Middle frontal gyrus (tissue), 1 donor: ENCODE measurements around the gene DUSP22.
"Not testable (repeated sequence)": the region's sequence is repeated elsewhere in the genome, so short reads cannot be mapped to it uniquely, and the experiment has no call there.

Source experiments
- DNase-seq: peaks from one replicate; pipeline ENCODE4 v3.0.0-alpha.2; 2015; ENCODE audit warnings: low spot score; ENCODE audit errors: extremely low spot score

DUSP22 gene

GRCh38 chr6:323730-324088 lies 31.4 kb downstream of the DUSP22 start:
- DNase-seq: no peak

DNA sequence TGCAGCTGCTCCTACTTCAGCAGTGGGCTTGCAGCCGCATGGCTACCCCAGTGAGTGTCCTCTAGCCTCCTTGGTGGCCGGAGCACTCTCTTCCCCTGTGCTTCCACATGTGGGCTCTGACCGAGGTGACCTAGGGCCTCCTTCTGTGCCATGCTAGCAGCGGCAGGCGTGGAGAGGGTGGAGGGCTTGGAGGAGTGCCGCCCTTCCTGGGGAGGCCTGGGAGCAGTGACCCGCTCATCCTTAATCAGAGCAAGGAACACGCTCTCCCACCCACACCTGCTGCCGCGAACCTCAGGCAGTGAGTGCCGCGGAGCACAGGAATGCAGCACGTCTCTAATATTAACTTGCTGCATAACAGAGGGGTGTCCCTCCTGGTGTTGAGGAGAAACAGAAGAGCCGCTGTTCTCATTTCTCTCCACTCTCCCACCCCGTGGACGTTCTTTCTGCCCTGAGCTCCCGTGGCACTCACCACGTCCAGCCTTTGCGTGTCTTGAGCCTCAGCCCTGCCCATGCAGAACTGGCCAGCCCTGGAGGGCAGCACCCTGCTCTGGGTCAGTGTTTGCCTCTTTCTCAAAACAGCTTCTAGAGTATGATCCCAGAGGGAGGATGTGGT lies 31.9 kb downstream of the DUSP22 start:
- DNase-seq: no peak

GRCh38 chr6:324729-325125 lies 32.4 kb downstream of the DUSP22 start:
- no peak for DNase-seq

- not testable (repeated sequence) for DNase-seq
These were observed 33.0 kb downstream of the DUSP22 start for GRCh38 chr6:325161-325860.

DNA sequence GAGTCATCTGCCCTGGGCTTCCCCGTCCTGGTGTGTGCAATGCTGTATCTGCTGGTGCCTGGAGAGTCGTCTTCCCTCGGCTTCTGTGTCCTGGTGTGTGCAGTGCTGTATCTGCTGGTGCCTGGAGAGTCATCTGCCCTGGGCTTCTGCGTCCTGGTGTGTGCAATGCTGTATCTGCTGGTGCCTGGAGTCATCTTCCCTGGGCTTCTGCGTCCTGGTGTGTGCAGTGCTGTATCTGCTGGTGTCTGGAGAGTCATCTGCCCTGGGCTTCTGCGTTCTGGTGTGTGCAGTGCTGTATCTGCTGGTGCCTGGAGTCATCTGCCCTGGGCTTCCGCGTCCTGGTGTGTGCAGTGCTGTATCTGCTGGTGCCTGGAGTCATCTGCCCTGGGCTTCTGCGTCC lies 33.8 kb downstream of the DUSP22 start:
- DNase-seq: not testable (repeated sequence)

DNA sequence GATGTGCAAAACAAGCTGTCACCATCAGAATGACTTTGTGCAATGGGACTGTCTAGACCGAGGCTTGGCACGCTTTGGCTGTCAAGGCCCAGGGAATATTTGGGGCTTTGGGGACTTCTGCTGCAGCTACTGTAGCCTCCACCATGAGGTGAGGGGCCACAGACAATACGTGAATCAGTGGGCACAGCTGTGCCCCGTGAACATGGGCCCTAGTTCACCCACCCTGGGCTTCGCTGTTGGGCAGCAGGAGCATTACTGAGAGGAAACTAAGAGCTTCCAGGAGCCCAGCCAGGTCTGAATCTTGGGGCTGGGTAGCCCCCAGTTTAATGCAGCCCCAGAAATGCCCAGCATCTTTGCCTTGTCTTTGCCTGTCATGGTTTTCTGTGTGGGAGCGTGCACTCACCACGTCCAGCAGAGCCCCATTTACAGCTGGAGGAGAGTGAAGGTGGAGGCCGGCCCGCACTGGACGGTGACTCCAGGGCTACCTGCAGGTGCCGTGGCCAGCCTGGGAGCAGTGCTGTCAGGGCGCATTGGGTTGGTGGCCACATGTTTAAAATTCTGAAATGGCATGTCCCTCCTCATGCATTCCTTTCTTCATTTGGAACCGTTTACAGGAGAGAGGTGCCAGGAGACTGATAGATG lies 34.7 kb downstream of the DUSP22 start:
- no peak for DNase-seq

GRCh38 chr6:327538-328116 lies 35.3 kb downstream of the DUSP22 start:
- no peak for DNase-seq

- DNase-seq: no peak
These were observed 35.9 kb downstream of the DUSP22 start for GRCh38 chr6:328136-328670.

DNA sequence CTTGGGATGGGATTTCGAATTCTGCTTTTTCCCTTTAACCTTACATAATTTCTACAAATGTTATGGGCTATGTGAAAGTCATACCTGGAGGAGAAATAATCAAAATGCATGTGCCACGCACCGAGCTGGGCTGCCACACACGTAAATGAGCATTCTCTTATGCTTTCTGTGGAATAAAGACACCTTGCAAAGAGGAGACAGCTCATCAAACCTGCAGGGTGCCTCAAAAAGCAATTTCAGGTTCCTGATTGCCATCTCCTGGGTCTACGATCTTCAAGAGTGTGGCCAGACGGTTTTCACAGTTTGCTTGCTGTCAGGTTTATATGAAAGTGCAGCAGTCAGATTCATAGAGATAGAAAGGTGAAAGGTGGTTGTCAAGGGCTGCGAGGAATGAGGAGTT lies 36.6 kb downstream of the DUSP22 start:
- no peak for DNase-seq

GRCh38 chr6:329888-330691 lies 37.8 kb downstream of the DUSP22 start:
- no peak for DNase-seq

DNA sequence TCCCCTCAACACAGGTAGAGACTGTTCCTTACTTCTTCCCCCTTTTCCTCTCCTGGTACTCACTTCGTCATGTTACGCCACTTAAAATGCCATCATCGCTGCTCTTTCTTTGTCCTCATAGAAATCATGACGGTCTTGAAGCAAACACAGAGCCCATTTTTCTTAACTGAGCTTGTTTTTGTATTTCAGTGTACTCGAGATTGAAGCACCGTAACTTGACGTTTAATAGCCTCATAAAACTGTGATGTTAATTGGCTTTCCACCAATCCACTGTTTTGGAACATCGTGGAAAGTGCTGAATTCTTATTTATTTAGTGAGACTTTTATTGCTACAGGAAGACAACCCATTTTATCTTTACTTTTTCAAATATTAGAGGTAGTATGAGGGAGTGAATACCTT lies 38.7 kb downstream of the DUSP22 start:
- DNase-seq: no peak

DNA sequence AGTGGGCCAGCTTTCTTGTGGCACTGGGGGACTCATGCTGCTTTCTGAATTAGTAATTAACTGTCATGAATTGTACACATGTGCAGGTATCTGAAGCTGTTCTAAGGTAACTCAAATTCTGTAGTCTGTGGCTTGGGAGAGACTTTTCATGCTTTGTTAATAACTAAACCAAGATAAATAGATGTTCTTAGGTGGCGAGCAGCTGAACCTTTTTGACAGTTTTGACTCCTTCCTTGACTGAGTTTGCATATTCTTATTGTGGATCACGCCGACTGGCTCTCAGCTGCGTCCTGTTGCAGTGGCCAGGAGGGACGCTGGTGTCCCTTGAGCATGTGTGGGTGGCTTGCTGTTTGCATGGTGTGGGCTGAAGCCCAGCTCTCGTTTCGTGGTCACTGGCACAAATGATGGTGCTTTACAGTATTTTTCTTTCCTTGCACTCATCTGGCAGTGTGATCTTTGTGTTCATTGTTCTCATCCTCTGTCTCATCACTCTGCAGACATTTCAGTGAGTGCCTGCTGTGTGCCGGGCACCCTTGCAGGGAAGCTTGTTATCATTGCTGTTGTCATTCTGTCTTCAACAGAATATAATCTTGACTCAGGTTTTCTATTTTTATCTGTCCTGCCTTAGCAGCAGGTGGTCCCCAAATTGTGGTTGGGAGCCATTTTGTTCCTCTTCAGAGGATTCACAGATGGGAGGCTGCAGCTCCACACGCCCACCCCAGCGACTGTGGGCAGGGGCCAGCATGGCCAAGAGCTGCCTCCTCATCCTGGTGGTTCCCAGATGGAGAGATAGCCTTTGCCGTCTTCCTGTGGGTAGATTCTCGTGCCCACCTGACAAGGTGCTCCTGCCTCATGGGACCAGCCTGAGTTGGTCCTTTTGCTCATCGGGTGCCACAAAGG lies 39.6 kb downstream of the DUSP22 start:
- DNase-seq: no peak

GRCh38 chr6:332671-333070 lies 40.4 kb downstream of the DUSP22 start:
- DNase-seq: peak; percentile 52

DNA sequence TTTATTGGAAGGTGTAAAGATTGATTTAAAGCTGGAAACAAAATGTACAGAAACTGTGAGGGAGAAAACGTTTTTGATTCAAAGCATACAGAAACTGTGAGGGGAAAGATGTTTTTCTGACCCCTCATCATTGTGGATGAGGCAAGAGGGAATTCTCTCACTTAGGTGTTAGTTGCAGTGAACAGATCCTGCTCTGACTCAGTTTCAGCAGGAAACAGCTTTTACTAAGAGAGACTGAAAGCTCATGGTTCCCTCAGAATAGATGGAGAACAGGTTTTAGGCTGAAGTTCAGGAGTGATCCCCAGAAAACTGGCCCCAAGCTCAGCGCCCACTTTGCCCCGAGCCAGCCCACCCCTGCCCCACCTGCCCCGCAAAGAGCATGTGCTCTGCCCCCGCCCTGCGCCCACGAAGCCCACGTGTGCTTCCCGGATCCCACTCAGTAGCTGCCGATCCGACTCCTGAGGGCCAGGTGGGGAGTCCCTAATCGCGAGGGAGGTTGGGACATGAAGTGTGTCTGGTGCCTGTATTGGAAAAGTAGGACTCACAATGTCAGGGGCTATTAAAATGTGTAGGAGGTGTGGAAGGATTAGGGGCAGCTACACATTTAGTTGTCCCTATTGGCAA lies 41.2 kb downstream of the DUSP22 start:
- DNase-seq: no peak

DNA sequence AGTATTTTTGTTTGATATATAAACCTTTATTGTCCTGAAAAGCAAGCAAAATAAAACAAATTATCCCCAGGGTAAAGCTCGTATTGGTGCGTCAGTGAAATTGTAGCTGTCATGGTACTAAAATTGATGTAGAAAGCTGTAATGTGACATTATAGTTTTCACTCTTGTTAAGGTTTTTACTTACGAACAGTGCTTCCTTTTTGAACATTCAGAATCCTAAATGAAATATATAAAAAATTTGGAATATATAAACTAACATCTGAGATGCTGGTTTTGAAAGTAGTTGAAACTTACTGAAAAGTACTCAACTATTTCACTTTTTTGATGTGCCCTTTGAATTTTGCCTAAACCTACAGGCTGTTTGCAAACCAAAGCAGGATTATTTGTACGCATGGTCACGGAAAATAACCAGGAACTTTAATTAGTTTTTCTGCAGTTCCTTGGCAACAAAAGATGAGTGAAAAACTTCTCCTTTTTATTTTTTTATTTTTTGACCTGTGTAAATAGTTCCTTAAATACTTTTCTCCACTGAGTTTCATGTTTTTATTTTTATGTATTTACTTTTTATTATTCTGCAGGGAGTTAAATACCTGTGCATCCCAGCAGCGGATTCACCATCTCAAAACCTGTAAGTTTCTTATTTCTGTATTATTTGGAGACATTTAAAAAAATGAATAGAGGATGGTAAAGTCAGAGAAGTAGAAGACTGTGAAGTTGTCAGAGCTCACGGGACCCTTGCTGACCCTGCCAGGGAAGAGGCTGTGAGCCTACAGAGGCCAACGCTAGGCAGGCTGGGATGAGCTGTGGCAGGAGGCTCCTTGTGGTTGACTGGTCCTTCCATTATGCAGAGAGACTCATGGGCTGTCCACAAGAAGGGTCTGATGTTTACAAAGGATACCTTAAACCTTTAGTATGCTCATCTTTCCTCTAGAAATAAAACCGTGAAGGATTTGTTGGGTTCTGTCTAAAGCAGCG lies 42.5 kb downstream of the DUSP22 start:
- DNase-seq: no peak

DNA sequence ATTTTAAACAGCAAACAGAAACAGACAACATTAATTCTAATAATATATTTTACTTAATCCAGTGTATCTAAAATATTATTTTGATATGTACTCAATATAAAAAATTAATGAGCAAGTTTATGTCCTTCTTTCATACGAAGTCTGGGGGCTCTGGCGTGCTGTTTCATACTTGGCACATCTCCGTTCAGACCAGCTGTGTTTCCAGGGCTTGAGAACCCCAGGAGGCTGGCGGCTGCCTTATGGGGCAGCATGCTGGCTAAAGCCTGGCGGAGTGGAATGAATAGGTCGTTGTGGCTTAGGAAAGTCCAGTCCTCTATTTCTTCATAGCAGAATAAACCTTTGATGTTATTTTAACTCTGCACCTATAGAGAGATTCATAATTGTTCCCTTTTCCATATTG lies 43.3 kb downstream of the DUSP22 start:
- DNase-seq: no peak

DNA sequence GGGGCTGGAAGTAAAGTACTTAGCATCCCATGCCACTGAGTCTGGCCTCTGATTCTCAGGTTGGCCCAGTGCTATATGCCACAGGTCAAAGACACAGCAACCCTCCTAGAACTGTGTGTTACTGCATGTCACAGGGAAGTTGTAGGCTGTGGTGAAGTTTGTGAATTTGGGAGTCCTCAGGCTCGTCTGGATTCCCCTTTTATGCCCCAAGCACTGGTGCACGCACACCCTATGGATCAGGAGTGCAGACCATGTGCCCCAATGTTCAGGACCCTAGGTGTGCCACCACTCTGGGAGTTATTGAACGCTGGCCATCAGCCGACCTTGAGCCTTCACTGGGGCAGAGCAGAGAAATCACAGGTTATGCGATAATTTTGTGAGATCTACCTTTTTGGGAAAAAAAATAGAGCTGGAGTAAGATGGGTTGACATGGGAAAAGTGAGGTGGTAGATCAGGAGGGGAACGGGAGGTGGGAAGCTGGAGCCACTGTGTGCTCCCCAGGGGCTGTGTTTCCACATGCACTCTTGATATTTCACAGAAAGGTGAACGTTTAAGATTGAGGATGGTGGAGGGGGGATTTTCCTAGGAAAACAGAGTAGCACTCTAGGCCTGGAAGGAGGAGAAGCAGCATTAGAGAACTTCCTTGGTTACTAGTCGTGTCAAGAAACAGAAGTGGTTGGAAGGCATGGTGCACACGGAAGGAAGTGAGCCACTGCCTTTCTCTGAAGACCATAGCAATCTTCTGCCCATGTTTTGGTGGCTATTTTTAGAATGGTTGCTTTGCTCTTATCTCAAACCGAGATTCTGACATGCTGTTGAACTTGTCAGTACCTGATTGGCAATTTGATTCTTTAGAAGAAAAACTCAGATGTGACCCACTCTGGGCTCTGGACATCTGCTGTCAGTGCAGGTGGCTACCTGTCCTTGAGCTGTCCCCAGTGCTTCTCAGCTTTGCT lies 44.1 kb downstream of the DUSP22 start:
- DNase-seq: no peak
